Measurements from ENCODE around the gene NCK1. TPM values are rescaled to one million over a fixed set of nuclear protein-coding genes. Genes with fewer than 3 reads are reported as not detected.

Gene NCK1
- total RNA-seq, 1 donor, result 41.6 TPM

GRCh38 chr3:136973352-136973751, 111.3 kb downstream of the NCK1 start:
- Histone ChIP-seq H3K36me3 (ENCODE audit: insufficient read depth, low read length) (no peaks in the 10 kb centered on the region), H3K4me1 (ENCODE audit: insufficient read depth, low read length) (no peaks in the 10 kb centered on the region), H3K4me3 (ENCODE audit: insufficient read depth, low read length) (no peak overlapping the region), H3K27me3 (ENCODE audit: insufficient read depth, low read length) (no peaks in the 10 kb centered on the region), H3K4me2 (ENCODE audit: insufficient read depth, low read length) (no peak overlapping the region), H3K27ac (ENCODE audit: low read depth, low read length) (no peak overlapping the region), H4K20me1 (ENCODE audit: insufficient read depth, low read length) (no peaks in the 10 kb centered on the region), H3K79me2 (ENCODE audit: insufficient read depth, low read length) (no peaks in the 10 kb centered on the region), H3K9me3 (ENCODE audit: low read depth, low read length) (no peaks in the 10 kb centered on the region), H2AFZ (ENCODE audit: low read length) (no peak overlapping the region)
- no peak for DNase-seq (ENCODE audit: insufficient read length, low spot score, missing footprints)
- TF ChIP-seq CTCF (IDR thresholded peaks at IDR 0.05; ENCODE audit: extremely low read depth, low read depth, low read length), result no peak

GRCh38 chr3:136974670-136975069, 112.7 kb downstream of the NCK1 start:
- no peak overlapping the region for H3K4me2 ChIP-seq (ENCODE audit: insufficient read depth, low read length)
- DNase-seq (ENCODE audit: insufficient read length, low spot score, missing footprints), result no peak
- no peaks in the 10 kb centered on the region for H3K4me1 ChIP-seq (ENCODE audit: insufficient read depth, low read length)
- H3K9me3 ChIP-seq (ENCODE audit: low read depth, low read length), result no peaks in the 10 kb centered on the region
- no peaks in the 10 kb centered on the region for H3K79me2 ChIP-seq (ENCODE audit: insufficient read depth, low read length)
- H3K4me3 ChIP-seq (ENCODE audit: insufficient read depth, low read length), result no peak overlapping the region
- no peaks in the 10 kb centered on the region for H4K20me1 ChIP-seq (ENCODE audit: insufficient read depth, low read length)
- H3K36me3 ChIP-seq (ENCODE audit: insufficient read depth, low read length), result no peaks in the 10 kb centered on the region
- no peaks in the 10 kb centered on the region for H3K27me3 ChIP-seq (ENCODE audit: insufficient read depth, low read length)
- no peak overlapping the region for H3K27ac ChIP-seq (ENCODE audit: low read depth, low read length)
- no peak overlapping the region for H2AFZ ChIP-seq (ENCODE audit: low read length)
- TF ChIP-seq CTCF (IDR thresholded peaks at IDR 0.05; ENCODE audit: extremely low read depth, low read depth, low read length), result no peak

- Histone ChIP-seq H3K4me1 (ENCODE audit: insufficient read depth, low read length) (no peaks in the 10 kb centered on the region), H4K20me1 (ENCODE audit: insufficient read depth, low read length) (no peaks in the 10 kb centered on the region), H3K79me2 (ENCODE audit: insufficient read depth, low read length) (no peaks in the 10 kb centered on the region), H3K4me2 (ENCODE audit: insufficient read depth, low read length) (no peak overlapping the region), H3K27ac (ENCODE audit: low read depth, low read length) (no peak overlapping the region), H3K27me3 (ENCODE audit: insufficient read depth, low read length) (no peaks in the 10 kb centered on the region), H3K4me3 (ENCODE audit: insufficient read depth, low read length) (no peak overlapping the region), H2AFZ (ENCODE audit: low read length) (no peak overlapping the region), H3K9me3 (ENCODE audit: low read depth, low read length) (no peaks in the 10 kb centered on the region), H3K36me3 (ENCODE audit: insufficient read depth, low read length) (no peaks in the 10 kb centered on the region)
- DNase-seq (ENCODE audit: insufficient read length, low spot score, missing footprints), result no peak
- no peak for TF ChIP-seq CTCF (IDR thresholded peaks at IDR 0.05; ENCODE audit: extremely low read depth, low read depth, low read length)
Measured at GRCh38 chr3:136979204-136979603, 117.2 kb downstream of the NCK1 start.

GRCh38 chr3:136979684-136980083, 117.7 kb downstream of the NCK1 start:
- no peak overlapping the region for H3K4me3 ChIP-seq (ENCODE audit: insufficient read depth, low read length)
- DNase-seq (ENCODE audit: insufficient read length, low spot score, missing footprints), result peak; percentile 56
- no peaks in the 10 kb centered on the region for H3K9me3 ChIP-seq (ENCODE audit: low read depth, low read length)
- H3K36me3 ChIP-seq (ENCODE audit: insufficient read depth, low read length), result no peaks in the 10 kb centered on the region
- TF ChIP-seq CTCF (IDR thresholded peaks at IDR 0.05; ENCODE audit: extremely low read depth, low read depth, low read length), result no peak
- no peak overlapping the region for H3K27ac ChIP-seq (ENCODE audit: low read depth, low read length)
- H3K79me2 ChIP-seq (ENCODE audit: insufficient read depth, low read length), result no peaks in the 10 kb centered on the region
- H3K4me1 ChIP-seq (ENCODE audit: insufficient read depth, low read length), result peaks cover 2% of the 10 kb centered on the region
- no peak overlapping the region for H3K4me2 ChIP-seq (ENCODE audit: insufficient read depth, low read length)
- H4K20me1 ChIP-seq (ENCODE audit: insufficient read depth, low read length), result no peaks in the 10 kb centered on the region
- H3K27me3 ChIP-seq (ENCODE audit: insufficient read depth, low read length), result no peaks in the 10 kb centered on the region
- H2AFZ ChIP-seq (ENCODE audit: low read length), result no peak overlapping the region
